Activated CD4-positive, CD25-positive, alpha-beta regulatory T cell treated with anti-CD3 and anti-CD28 coated beads, Interleukin-2, amount 50 U/mL, for 16 hours (primary cell): Measurements from ENCODE around the gene MMP28.

Experiments
- DNase-seq: peaks from one replicate; pipeline ENCODE4 v3.0.0-alpha.2; 2020; ENCODE audit warnings: low read depth, low spot score

Gene MMP28

DNA sequence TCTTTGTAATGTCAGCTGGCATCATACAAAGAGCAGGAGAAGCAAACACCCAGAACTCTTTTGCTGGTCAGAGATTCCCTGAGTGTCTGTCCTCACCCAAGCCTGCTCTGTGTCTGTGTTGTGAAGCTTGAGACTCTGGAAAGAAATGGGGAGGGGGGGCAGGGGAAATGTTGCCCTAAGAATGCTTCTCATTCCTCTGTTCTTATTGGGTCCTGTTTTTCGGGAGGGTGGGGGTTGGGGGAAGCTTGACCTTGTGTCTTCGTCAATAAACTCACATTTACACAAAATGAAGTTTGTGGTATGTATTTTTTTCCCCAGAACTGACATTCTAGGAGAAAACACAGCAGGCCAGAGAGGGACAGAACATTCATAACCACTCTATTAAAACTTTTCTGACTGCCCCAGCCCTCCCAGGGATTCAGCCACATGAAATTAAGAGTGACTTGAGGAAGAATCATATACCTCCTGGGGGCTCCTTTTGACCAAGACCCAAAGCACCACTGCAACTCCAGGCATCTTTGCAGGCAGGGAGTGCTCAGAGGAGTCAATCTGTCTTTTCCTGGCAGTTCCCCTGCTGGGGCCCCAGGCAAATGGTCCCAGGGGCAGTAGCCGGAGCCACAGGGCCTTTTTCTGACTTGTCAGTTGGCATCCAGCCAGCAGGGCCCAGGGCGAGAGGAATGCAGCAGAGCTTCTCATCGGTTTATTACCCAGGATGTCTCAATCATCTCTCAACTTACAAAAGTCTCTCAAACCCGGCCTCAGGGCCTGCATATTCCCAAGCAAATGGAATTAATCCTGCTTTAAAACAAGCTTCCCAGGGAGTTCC, 69.1 kb downstream of the MMP28 start:
- no peak for DNase-seq

DNA sequence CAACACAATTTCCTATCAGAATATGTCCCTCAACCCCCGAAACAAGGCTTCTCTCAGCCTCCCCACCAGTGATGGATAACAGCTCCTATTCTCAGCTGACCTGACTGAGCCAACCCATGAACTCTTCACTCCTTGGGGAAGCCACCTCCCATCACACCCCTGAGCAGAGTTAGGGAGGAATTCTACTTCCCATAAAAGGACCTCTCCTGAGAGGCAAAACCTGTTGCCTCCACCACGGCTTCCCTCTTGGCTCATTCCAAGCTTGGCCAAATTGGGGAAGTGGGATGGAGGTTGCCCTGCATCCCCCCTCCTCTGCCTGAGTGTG, 69.7 kb downstream of the MMP28 start:
- no peak for DNase-seq

DNA sequence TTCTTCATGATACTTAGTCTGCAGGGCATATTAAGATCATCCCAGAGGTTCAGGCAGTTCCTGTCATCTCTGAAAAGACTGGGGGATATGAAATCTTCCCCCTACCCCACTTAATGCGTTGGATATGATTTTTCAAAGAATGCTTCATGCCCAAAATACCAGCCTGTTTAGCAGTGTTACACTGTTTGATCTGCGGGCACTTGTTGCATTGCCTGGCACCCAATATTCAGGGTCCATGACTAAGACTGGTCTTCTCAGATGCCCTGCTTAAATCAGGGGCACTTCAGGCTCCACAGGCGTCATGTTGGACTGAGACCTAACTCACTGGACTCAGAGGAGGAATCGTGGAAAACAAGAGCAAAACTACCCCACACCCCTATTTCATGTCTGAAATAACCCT, 70.4 kb downstream of the MMP28 start:
- DNase-seq: no peak

DNA sequence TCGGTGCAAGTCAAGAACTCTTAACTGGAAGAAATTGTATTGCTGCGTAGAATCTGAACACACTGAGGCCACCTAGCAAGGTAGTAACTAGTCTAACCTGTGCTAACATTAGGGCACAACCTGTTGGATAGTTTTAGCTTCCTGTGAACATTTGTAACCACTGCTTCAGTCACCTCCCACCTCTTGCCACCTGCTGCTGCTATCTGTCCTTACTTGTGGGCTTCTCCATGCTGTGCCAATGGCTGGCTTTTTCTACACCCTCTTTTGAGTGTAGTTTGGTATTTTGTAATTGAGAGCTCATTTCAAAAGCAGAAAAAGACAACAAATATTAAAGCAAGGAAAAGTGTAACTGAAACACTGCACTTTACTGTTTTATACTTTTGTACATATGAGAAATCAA, 71.7 kb downstream of the MMP28 start:
- no peak for DNase-seq

DNA sequence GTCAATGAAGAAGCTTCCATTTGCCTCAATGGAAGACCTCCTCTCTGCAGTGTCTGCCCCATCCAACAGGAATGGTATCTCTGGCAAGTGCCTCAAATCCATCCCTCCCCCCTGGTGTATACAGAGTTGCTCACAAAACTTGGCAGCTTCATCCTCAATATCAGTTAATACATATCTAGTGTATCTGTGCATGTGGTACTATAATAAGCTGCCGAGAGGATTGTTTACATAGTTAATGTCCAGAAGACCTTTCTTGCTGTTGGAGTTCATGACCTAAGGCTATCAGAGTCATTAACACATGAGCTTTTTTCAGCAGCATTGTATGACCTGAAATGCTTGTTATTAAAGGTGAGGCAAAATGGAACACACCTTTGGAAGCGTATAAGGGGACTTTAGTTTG, 78.0 kb downstream of the MMP28 start:
- DNase-seq: no peak

DNA sequence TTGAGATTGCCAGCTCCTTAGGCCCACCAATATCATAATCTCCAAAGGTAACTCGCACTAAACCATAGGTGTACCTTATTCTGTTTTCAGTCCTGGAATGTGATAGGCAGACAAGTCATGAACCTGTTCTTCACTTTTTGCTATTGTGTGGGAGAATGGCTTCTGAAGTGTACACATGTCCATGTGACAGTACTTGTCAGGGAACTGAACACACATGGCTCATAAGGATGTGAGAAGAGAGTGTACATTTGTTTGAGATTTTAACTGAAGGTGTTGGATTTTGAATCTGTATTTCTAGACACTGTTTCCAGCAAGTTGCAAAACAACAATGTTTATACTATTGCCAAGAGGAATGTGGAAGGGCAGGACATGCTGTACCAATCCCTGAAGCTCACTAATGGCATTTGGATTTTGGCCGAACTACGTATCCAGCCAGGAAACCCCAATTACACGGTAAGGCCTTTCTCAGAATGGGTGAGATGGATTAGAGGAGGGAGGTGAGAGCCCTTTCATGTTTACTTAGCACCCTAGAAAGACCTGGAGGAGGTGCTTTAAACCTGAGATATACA, 78.5 kb downstream of the MMP28 start:
- DNase-seq: no peak

DNA sequence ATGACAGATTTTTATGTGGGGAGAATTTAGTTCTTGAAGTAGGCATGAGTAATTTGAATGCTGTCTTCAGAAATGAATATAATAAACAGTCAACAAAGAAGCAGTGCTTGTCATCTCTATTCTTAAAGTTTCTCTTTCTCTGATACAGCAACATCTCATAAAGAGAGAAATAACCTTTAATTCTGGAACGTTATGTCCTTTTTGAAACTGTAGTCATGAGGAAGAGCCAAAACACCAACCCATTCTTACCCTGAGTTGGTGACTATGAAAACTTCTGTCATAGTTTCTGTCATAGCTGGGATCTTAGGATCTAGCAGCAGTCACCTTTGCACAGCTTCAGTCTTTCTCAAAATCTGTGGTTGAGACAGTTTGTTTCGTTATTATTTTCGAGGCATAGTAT, 79.3 kb downstream of the MMP28 start:
- no peak for DNase-seq
